Stimulated activated CD8-positive, alpha-beta memory T cell treated with anti-CD3 and anti-CD28 coated beads, Interleukin-12 subunit alpha, Interleukin-12 subunit beta, amount 100 ng/mL, for 4 hours (primary cell): ENCODE results near the gene CYTH3.
"Not testable (repeated sequence)": the region's sequence is repeated elsewhere in the genome, so short reads cannot be mapped to it uniquely, and the experiment has no call there.

Source experiments
- DNase-seq: peaks from one replicate; pipeline ENCODE4 v3.0.0-alpha.2; 2020; ENCODE audit warnings: low read depth

CYTH3 gene

DNA sequence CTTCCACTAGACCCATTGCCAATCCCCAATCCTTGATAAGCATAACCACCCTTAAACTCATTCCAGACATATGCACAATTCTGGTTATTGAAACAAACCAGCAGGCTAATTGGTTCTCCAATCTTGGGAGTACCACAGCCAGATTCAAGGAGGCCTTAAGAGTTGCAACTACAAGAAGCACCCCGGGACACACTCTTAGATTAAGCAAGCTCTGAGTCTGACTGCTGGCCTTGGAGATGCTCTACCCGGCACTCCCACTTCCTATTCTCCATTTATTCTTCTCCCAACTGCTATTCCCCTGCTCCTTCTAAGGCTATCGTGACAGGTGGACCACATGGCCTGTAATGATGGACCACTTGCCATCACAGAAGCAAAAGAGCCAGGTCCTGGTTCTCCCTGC is 40.3 kb downstream of the CYTH3 start:
- DNase-seq: no peak

DNA sequence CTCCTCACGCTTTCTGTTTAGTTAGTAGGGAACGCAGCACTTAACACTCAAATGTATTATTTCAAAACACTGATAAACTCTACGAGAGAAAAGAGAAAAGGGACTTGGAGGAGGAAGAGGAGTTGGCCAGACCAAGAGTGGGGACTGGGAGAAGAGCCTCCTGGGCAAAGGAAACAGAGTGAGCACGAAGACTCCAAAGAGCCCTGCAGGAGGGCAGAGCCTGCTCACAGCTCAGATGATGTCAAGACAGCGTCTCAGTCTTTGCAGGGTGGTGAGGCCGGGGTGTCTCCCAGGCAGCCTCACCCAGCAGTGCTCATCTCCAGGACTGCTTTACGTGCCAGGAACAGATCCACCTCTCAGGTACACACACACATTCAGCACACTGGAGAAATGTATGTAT is 41.2 kb downstream of the CYTH3 start:
- no peak for DNase-seq

DNA sequence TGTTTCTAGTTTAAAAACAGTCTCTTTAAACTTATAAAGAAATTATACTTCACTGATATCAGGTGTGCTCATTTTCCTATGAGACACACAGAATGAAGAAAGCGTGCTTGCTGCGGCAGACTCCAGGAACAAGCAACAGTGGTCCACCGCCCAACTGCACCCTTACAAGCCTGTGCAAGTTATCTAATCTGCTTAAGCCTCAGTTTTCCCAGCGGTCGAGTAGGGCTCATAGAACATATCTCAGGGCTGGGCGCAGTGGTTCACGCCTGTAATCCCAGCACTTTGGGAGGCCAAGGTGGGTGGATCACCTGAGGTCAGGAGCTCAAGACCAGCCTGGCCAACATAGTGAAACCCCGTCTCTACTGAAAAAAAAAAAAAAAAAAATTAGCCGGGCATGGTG is 43.1 kb downstream of the CYTH3 start:
- DNase-seq: not testable (repeated sequence)

- DNase-seq: no peak
Observed at GRCh38 chr7:6228361-6229229, 43.8 kb downstream of the CYTH3 start.

DNA sequence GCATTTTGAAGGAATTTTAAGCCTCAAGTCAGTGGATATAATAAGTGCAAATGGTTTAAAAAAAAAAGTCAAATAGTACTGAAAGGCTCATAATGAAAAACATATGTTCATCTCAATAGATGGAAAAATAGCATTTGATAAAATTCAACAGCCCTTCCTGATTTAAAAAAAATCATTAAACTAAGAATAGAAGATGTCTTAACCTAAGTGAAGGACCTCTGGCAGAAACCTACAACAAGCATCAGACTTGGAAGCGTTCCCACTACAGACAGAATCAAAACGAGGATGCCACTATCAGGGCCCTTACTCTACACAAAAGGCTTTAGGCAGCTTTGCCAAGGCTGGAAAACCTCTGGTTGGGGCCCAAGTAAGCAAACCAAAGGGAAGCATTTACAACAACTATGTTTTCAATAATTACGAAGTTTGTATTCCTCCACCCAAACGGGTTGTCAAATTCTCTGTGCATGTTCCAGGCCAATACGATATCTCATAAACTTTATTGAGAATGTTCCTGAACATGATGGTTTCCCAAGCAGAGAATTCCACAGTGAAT is 45.1 kb downstream of the CYTH3 start:
- no peak for DNase-seq

- no peak for DNase-seq
Observed at GRCh38 chr7:6226194-6226799, 46.1 kb downstream of the CYTH3 start.

GRCh38 chr7:6223411-6223810 is 49.0 kb downstream of the CYTH3 start:
- DNase-seq: not testable (repeated sequence)

GRCh38 chr7:6223010-6223409 is 49.4 kb downstream of the CYTH3 start:
- DNase-seq: not testable (repeated sequence)

DNA sequence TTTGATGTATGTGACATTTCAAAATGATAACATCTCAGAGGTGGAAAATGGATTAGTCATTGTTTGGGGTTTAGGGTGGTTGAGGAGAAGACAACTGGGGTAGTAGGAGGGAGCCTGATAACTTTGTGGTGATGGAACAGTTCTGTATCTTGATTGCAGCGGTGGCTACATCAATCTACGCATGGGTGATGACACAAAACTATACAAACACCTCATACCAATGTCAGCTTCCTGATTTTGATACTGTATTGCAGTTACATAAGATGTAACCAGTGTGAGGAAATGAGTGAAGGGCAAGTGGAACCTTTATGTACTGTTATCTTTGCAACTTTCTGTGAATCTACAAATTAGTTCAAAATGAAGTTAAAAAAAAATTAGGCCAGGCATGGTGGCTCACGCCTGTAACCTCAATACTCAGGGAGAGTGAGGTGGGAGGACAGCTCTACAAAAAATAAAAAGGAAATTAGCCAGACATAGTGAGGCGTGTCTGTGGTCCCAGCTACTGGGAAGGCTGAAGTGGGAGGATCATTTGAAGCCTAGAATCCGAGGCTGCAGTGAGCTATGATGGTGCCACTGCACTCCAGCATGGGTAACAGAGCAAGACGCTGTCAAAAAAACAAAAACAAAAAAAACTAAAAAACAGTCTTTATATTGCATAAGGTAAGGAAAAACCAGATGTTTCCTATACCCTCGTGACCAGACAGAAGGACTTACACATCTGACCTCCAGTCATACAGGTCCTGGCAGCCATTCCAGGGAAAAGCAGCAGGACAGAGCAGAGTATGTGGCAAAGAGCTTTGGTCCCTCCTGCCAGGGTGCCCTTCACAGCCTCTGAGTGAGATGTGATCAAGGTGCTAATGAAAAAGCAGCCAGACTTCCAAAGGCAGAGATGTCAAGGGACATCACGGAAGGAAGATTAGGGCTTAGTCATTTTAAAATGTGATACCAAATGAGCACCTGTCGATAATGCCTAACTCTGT is 50.8 kb downstream of the CYTH3 start:
- DNase-seq: no peak

GRCh38 chr7:6218329-6218728 is 54.1 kb downstream of the CYTH3 start:
- no peak for DNase-seq

- DNase-seq: no peak
Observed at GRCh38 chr7:6212008-6212407, 60.4 kb downstream of the CYTH3 start.

GRCh38 chr7:6210621-6211372 is 61.6 kb downstream of the CYTH3 start:
- no peak for DNase-seq

- no peak for DNase-seq
Observed at GRCh38 chr7:6209340-6209739, 63.1 kb downstream of the CYTH3 start.

DNA sequence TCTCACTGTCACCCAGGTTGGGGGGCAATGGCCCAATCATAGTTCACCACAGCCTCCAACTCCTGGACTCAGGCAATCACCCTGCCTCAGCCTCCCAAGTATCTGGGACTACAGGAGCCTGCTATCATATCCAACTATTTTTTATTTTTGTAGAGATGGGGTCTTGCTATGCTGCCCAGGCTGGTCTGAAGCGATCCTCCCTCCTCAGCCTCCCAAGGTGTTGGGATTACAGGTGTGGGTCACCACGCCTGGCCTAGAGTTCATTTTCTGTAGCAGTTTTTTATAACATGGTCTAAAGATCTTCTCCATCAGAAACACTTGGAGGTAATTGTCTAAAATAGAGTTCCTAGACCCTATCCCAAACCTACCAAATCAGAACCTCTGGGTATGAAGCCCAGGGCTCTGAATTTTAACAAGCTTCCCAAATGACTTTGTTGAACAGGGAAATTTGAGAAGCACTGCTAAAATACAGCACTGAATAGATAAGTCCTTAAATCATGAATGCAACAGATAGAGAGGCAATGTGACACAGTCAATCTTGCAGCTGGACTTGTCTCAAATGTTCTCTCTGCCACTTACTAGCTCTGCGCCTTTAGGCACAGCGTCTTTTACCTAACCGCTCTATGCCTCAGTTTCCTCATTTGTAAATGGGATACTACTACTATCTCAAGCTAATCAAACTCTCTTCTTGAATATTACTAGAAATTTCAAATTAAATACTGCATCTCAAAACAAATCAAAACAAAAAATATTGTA is 63.7 kb downstream of the CYTH3 start:
- no peak for DNase-seq

DNA sequence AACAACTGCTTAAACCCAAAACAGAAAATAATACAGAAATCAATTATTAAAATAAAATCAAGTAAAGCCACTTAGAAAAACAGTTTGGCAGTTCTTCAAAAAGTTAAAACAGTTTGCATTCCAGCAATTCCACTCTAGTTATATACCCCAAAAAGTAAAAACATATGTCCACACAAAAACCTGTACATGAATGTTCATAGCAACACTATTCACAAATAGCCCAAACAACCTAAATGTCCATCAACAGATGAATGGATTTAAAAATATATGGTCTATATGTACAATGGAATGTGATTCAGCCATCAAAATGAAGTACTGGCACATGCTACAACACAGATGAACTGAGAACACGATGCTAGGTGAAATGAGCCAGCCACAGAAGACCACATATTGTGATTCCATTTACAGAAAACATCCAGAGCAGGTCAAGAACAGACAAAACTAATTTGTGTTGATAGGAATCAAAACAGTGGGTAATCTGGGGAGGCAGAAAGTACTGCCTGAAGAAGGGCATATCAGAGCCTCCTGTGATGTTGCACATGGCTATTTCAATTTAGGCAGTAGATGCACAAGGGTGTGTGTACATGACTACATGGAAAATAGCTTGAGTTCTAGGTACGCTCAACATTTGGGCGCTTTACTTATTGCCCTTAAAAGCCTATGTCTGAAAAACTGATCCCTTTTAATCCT is 66.3 kb downstream of the CYTH3 start:
- no peak for DNase-seq

DNA sequence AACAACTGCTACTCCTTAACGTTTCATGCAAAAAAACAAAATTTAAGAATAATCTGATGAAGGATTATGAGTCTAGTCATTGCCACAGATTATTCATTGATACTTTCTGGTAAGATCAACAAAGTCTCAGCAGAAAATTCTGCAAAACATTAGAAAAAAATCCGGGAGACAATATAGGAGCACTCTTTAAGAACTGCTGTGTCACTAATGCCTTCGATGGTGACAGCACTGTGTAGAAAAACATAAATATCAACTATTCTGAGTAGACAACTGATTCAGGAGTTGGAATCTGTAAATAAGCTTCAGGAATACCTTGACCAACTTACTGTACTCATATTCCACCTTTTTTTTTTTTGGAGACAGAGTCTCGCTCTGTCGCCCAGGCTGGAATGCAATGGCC is 69.0 kb downstream of the CYTH3 start:
- DNase-seq: no peak

DNA sequence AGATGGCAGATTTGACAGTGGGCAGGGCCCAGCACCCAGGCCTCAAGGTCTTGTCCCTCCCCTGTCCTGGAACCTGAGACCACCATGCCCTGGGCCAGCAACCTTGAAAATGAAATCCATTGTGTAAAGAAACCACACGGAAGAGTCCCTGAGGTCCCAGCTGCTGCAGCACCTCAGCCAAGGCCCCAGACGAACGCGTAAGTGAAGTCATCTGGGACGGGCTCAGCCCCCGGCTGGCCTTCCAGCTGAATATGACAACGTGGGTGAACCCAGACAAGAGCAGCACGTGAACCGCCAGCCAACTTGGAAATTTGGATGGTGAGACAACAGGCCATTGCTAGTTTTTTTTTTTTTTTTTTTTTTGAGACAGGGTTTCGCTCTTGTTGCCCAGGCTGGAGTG is 70.3 kb downstream of the CYTH3 start:
- no peak for DNase-seq

GRCh38 chr7:6200971-6201370 is 71.5 kb downstream of the CYTH3 start:
- DNase-seq: no peak

DNA sequence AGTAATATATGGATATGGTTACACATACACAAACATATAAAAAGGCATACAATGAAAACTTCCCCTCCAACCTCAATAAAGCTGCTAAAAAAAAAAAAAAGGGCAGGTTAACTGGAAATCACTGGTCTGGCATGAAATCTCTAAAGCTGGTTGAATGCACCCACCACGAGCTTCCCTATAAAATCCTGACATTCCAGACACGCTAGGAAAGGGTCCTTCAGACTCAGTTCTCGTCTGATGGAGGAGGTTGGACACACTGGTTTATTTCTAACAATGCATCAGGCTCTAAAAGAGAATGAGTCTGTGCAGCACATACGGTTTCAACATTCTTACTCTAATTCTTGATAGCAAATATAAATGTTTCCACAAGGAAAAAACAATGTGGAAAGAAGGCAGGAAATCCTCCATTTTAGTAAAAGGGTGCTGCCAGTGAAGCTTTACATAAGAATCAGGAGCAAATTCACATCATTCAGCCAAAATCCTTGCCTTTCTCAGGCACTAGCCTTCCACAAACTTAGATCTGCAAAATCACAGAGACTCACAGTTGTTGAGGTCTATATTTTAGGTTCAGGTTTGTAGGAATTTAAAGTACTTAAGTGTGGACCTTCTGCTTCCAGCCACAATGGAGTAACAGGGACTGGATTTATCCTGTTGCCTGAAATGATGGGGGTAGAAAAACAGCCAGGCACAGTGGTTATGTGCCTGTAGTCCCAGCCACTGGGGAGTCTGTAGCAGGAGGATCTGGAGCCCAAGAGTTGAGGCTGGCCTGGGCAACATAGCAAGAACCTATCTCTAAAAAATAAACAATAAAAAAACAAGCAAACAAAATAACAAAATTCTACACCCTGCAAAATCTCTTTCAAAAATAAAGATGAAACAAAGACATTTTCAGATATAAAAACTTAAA is 73.5 kb downstream of the CYTH3 start:
- DNase-seq: no peak
